HG03025 (cell line): ENCODE data around the gene TLN1.

Experiments
- ATAC-seq: cut with Tn5 transposase; IDR thresholded peaks from one replicate; pipeline ENCODE4 v1.9.1; 2021; ENCODE audit warnings: mild to moderate bottlenecking, moderate library complexity; ENCODE audit not compliant: unreplicated experiment, low FRiP score

TLN1 gene

GRCh38 chr9:35732185-35732799, at the start of gene TLN1, which contains the start of gene CREB3:
Gene TLN1 (minus strand): TSS chr9:35732195. CDS start chr9:35725694, 6,501 bp downstream.
Gene CREB3 (plus strand): TSS chr9:35732666. CDS start chr9:35732773, 107 bp downstream.
- peak; percentile 78 for ATAC-seq

- no peak for ATAC-seq
These were observed 49.1 kb upstream of the TLN1 start for GRCh38 chr9:35781066-35781465.

GRCh38 chr9:35778496-35778895, 46.5 kb upstream of the TLN1 start:
- no peak for ATAC-seq

GRCh38 chr9:35776018-35776417, 44.0 kb upstream of the TLN1 start:
- ATAC-seq: no peak

GRCh38 chr9:35774907-35775635, 43.1 kb upstream of the TLN1 start:
- no peak for ATAC-seq

- no peak for ATAC-seq
These were observed 39.9 kb upstream of the TLN1 start for GRCh38 chr9:35771943-35772342.

GRCh38 chr9:35771534-35771933, 39.5 kb upstream of the TLN1 start:
- no peak for ATAC-seq

- no peak for ATAC-seq
These were observed 39.1 kb upstream of the TLN1 start for GRCh38 chr9:35771075-35771433.

GRCh38 chr9:35769763-35770162, 37.8 kb upstream of the TLN1 start:
- no peak for ATAC-seq

- ATAC-seq: no peak
These were observed 35.5 kb upstream of the TLN1 start for GRCh38 chr9:35767458-35767857.

GRCh38 chr9:35766997-35767396, 35.0 kb upstream of the TLN1 start:
- ATAC-seq: no peak

- ATAC-seq: no peak
These were observed 31.8 kb upstream of the TLN1 start for GRCh38 chr9:35763803-35764202.

GRCh38 chr9:35763181-35763580, 31.2 kb upstream of the TLN1 start:
- no peak for ATAC-seq

- ATAC-seq: no peak
These were observed 28.7 kb upstream of the TLN1 start for GRCh38 chr9:35760651-35761050.

- ATAC-seq: no peak
These were observed 27.8 kb upstream of the TLN1 start for GRCh38 chr9:35759795-35760194.

- ATAC-seq: no peak
These were observed 26.6 kb upstream of the TLN1 start for GRCh38 chr9:35758475-35759050.

GRCh38 chr9:35757892-35758275, 25.9 kb upstream of the TLN1 start:
- no peak for ATAC-seq

- ATAC-seq: no peak
These were observed 25.4 kb upstream of the TLN1 start for GRCh38 chr9:35757226-35757891.

GRCh38 chr9:35756275-35757225, 24.6 kb upstream of the TLN1 start:
- ATAC-seq: peak; percentile 44

GRCh38 chr9:35755071-35755470, 23.1 kb upstream of the TLN1 start:
- no peak for ATAC-seq
